SH-SY5Y (cell line): ENCODE results near the gene M1AP.

Experiments used
- GATA2 ChIP-seq: IDR thresholded peaks from 2 replicates; pipeline ENCODE4 v1.6.1; 2011; ENCODE audit warnings: mild to moderate bottlenecking, low read depth, low read length
- GATA3 ChIP-seq: IDR thresholded peaks from 2 replicates; pipeline ENCODE4 v1.6.1; 2011; ENCODE audit warnings: low read depth, mild to moderate bottlenecking, low read length, moderate library complexity

DNA sequence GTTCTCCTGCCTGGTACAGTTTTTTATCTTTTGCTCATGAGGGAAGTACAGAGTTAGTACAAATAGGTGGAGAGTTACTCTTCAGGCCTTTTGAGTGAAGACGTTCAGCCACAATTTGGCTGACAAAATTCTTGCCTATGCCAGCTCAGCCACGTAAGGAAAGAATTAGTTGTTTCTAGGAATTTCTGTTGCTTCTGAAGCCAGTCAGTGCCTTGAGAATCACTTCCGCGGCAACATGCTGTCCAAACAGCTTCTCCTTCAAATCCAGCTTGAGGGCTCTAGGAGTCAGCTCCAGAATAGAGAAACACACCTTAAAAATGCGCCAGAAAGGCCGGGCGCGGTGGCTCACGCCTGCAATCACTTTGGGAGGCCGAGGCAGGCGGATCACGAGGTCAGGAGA lies 27.5 kb downstream of the M1AP start:
- TF ChIP-seq GATA3: no peak
- no peak for TF ChIP-seq GATA2
